K562 (cell line): Measurements from ENCODE around the gene NDUFB10. TPM values are rescaled to one million over a fixed set of nuclear protein-coding genes. Genes with fewer than 3 reads are reported as not detected.

Source experiments
- CEBPG ChIP-seq, 3 experiments: fragments of 200-800 bp in 1 of 3; sonication (Bioruptor generic) in 1 of 3; sonication (generic) in 1 of 3; formaldehyde crosslinking in 1 of 3; IDR thresholded peaks in 2 of 3; conservative IDR thresholded peaks in 1 of 3; 2 replicates each; pipeline versions ENCODE4 v1.6.1 to v1.8.0; 2016 to 2022; ENCODE audit warnings: missing compliant biosample characterization in 2 of 3, missing genetic modification characterization in 2 of 3, mild to moderate bottlenecking in 1 of 3, missing genetic modification reagents in 1 of 3
- EP400 ChIP-seq: fragments of 450-650 bp; IDR thresholded peaks from 2 replicates; pipeline ENCODE4 v1.6.1; 2017; ENCODE audit warnings: antibody characterized with exemption, mild to moderate bottlenecking, moderate library complexity
- EWSR1 ChIP-seq: fragments of 450-650 bp; IDR thresholded peaks from 2 replicates; pipeline ENCODE4 v1.6.1; 2018; ENCODE audit warnings: borderline replicate concordance, mild to moderate bottlenecking, low read depth, moderate library complexity; ENCODE audit not compliant: partially characterized antibody
- FOXM1 ChIP-seq, 2 experiments: fragments of 450-650 bp in 1 of 2; sonication (generic) in 1 of 2; formaldehyde crosslinking in 1 of 2; IDR thresholded peaks; 2 replicates each; pipeline versions ENCODE4 v1.6.1 to v1.9.0; 2017 to 2022; ENCODE audit warnings: low read depth in 2 of 2, mild to moderate bottlenecking in 2 of 2, missing genetic modification reagents in 1 of 2, moderate library complexity in 1 of 2
- HOXB6 ChIP-seq: fragments of 250-450 bp; sonication (Bioruptor Pico); IDR thresholded peaks from 2 replicates; pipeline ENCODE4 v1.5.1; 2022; ENCODE audit warnings: mild to moderate bottlenecking, borderline replicate concordance
- MAX ChIP-seq: sonication (generic); formaldehyde crosslinking; IDR thresholded peaks from 2 replicates; pipeline ENCODE4 v1.9.0; 2022; ENCODE audit warnings: mild to moderate bottlenecking, missing genetic modification reagents
- MBD2 ChIP-seq: sonication (generic); IDR thresholded peaks from 2 replicates; pipeline ENCODE4 v1.6.1; 2016; ENCODE audit warnings: low read depth, borderline replicate concordance
- NFXL1 ChIP-seq: fragments of 450-650 bp; formaldehyde crosslinking; IDR thresholded peaks from 2 replicates; pipeline ENCODE4 v1.4.0; 2021; ENCODE audit warnings: mild to moderate bottlenecking
- ZNF507 ChIP-seq: conservative IDR thresholded peaks from 2 replicates; pipeline ENCODE4 v1.6.1; 2017; ENCODE audit warnings: missing genetic modification characterization, missing compliant biosample characterization
- polyA plus RNA-seq, 8 experiments: library from polyadenylated mRNA; depleted of rRNA in 4 of 8; stranded (reverse) in 5 of 8; unstranded in 3 of 8; fragments of >200 nt; fragmentation: Nextera tagmentation in 2 of 8; fragmentation: Illumina TruSeq in 1 of 8; extraction: Ambion mirVana in 2 of 8; extraction: Trizol in 1 of 8; gene quantifications; 2 replicates each; pipeline versions ENCODE4 v1.2.1 to v1.2.3, GENCODE V29; 2011 to 2014; ENCODE audit warnings: inconsistent platforms in 1 of 8, missing spikeins in 1 of 8
- total RNA-seq, 7 experiments: library from RNA; depleted of rRNA in 6 of 7; stranded (reverse); fragments of >200 nt in 6 of 7; fragmentation: Illumina TruSeq in 2 of 7; extraction: Trizol in 2 of 7; gene quantifications; 2 replicates each; pipeline versions ENCODE4 v1.2.1 to v1.2.3, GENCODE V29; 2011 to 2021; ENCODE audit warnings: low replicate concordance in 1 of 7
- TF ChIP-seq, protein P1 (sequence below), 3 experiments: IDR thresholded peaks in 2 of 3; conservative IDR thresholded peaks in 1 of 3; 2 replicates each; pipeline ENCODE4 v1.5.1; 2011 to 2012; ENCODE audit warnings: low read length in 3 of 3, mild to moderate bottlenecking in 3 of 3, control low read depth in 2 of 3, improper control_type of control experiment in 1 of 3, inconsistent platforms in 1 of 3, low read depth in 1 of 3, mixed read lengths in 1 of 3, moderate library complexity in 1 of 3; ENCODE audit not compliant: insufficient read depth in 2 of 3
- TF ChIP-seq, protein P2 (sequence below), 2 experiments: IDR thresholded peaks; 2 replicates each; pipeline ENCODE4 v1.6.1; 2011; ENCODE audit warnings: borderline replicate concordance in 1 of 2, control low read depth in 1 of 2, low read depth in 1 of 2, low read length in 1 of 2, mild to moderate bottlenecking in 1 of 2, mixed read lengths in 1 of 2, moderate library complexity in 1 of 2; ENCODE audit not compliant: insufficient read depth in 1 of 2, insufficient read length in 1 of 2, poor library complexity in 1 of 2, severe bottlenecking in 1 of 2; ENCODE audit errors: extremely low read depth in 1 of 2
- TF ChIP-seq, protein P3 (sequence below): fragments of 450-650 bp; formaldehyde crosslinking; conservative IDR thresholded peaks from 2 replicates; pipeline ENCODE4 v1.4.0; 2022; ENCODE audit warnings: mild to moderate bottlenecking, missing genetic modification characterization
- TF ChIP-seq, protein P4 (sequence below), 3 experiments: fragments of 200-800 bp in 1 of 3; fragments of 250-450 bp in 1 of 3; fragments of 450-650 bp in 1 of 3; sonication (Bioruptor Pico) in 1 of 3; sonication (Bioruptor generic) in 1 of 3; formaldehyde crosslinking in 1 of 3; IDR thresholded peaks; 2 replicates each; pipeline versions ENCODE4 v1.6.1 to v1.8.0; 2016 to 2022; ENCODE audit warnings: mild to moderate bottlenecking in 2 of 3, missing genetic modification characterization in 2 of 3, missing compliant biosample characterization in 1 of 3, moderate library complexity in 1 of 3
- TF ChIP-seq, protein P5 (sequence below), 2 experiments: fragments of 450-650 bp in 1 of 2; sonication (generic) in 1 of 2; formaldehyde crosslinking; conservative IDR thresholded peaks; 2 replicates each; pipeline versions ENCODE4 v1.4.0 to v1.8.1; 2020 to 2022; ENCODE audit warnings: mild to moderate bottlenecking in 1 of 2, missing genetic modification reagents in 1 of 2

NDUFB10 gene
- total and polyA plus RNA-seq, 9 of the 15 experiments (the other 6 are each of a cell fraction or from before 2014, with no cell fraction given), result 69.3 to 527 (median 161) TPM

DNA sequence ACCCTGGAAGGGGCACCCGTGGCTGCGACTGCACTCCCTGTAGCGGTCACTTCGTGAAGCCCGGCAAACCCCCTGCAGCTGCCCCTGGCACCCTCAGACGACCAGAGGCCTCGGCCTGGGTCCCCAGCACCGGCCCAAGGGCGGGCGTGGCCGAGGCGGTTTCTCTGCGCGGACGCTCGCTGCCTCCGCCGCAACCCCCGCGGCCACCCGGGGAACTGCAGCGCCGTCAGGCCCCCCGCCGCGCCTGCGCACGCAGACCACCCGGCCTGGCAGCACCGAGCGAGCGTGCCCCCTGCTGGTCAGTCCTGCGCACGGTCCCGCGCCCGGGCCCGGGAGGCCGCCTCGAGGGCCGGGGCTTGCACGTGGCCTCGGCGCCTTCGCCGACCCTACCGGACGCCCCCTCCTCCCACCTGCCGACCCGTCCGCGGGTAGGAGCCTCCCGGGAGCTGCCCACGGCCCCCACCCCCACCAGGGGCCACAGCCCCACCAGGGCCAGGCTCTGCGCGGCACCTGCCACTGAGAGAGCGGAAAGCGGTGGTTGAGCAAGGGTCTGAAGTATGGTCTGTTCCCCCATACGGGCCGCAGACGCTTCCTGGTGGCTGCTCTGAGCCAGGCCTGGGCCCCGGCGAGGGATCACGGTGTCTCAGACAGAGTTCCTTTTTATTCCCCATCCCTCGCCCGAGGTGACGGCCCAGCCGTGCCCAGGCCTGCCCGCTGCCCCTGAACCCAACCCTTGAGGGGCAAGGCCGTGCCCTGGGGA is 29.6 kb upstream of the NDUFB10 start (continued):
- TF ChIP-seq, protein P1, sequence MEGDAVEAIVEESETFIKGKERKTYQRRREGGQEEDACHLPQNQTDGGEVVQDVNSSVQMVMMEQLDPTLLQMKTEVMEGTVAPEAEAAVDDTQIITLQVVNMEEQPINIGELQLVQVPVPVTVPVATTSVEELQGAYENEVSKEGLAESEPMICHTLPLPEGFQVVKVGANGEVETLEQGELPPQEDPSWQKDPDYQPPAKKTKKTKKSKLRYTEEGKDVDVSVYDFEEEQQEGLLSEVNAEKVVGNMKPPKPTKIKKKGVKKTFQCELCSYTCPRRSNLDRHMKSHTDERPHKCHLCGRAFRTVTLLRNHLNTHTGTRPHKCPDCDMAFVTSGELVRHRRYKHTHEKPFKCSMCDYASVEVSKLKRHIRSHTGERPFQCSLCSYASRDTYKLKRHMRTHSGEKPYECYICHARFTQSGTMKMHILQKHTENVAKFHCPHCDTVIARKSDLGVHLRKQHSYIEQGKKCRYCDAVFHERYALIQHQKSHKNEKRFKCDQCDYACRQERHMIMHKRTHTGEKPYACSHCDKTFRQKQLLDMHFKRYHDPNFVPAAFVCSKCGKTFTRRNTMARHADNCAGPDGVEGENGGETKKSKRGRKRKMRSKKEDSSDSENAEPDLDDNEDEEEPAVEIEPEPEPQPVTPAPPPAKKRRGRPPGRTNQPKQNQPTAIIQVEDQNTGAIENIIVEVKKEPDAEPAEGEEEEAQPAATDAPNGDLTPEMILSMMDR (IDR thresholded peaks at IDR 0.05 in 2 of 3, conservative IDR thresholded peaks at IDR 0.05 in 1 of 3; ENCODE audit: insufficient read depth in 2 of 3, low read depth in 1 of 3, low read length in 3 of 3), result peak; percentile 79 to 99 (median 98)
- TF ChIP-seq HOXB6 (CRISPR knock-in tag), result no peak
- TF ChIP-seq, protein P2, sequence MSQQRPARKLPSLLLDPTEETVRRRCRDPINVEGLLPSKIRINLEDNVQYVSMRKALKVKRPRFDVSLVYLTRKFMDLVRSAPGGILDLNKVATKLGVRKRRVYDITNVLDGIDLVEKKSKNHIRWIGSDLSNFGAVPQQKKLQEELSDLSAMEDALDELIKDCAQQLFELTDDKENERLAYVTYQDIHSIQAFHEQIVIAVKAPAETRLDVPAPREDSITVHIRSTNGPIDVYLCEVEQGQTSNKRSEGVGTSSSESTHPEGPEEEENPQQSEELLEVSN (IDR thresholded peaks at IDR 0.05; ENCODE audit: borderline replicate concordance in 1 of 2, extremely low read depth in 1 of 2, insufficient read depth in 1 of 2, insufficient read length in 1 of 2, low read depth in 1 of 2, low read length in 1 of 2, poor library complexity in 1 of 2, severe bottlenecking in 1 of 2), result peak; percentile 98 to 100
- peak; percentile 5; the same call in 1 of the 2 replicates for TF ChIP-seq MBD2
- TF ChIP-seq FOXM1 (IDR thresholded peaks at IDR 0.05; ENCODE audit: low read depth), result no peak
- TF ChIP-seq FOXM1 (CRISPR knock-in tag; IDR thresholded peaks at IDR 0.05; ENCODE audit: low read depth), result peak; percentile 88; the same call in 1 of the 2 replicates
- TF ChIP-seq EWSR1, result no peak
- TF ChIP-seq ZNF507, result no peak
- TF ChIP-seq NFXL1, result no peak
- TF ChIP-seq, protein P3, sequence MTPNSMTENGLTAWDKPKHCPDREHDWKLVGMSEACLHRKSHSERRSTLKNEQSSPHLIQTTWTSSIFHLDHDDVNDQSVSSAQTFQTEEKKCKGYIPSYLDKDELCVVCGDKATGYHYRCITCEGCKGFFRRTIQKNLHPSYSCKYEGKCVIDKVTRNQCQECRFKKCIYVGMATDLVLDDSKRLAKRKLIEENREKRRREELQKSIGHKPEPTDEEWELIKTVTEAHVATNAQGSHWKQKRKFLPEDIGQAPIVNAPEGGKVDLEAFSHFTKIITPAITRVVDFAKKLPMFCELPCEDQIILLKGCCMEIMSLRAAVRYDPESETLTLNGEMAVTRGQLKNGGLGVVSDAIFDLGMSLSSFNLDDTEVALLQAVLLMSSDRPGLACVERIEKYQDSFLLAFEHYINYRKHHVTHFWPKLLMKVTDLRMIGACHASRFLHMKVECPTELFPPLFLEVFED (CRISPR knock-in tag), result no peak
- TF ChIP-seq MAX (CRISPR knock-in tag), result peak; percentile 97
- TF ChIP-seq, protein P4, sequence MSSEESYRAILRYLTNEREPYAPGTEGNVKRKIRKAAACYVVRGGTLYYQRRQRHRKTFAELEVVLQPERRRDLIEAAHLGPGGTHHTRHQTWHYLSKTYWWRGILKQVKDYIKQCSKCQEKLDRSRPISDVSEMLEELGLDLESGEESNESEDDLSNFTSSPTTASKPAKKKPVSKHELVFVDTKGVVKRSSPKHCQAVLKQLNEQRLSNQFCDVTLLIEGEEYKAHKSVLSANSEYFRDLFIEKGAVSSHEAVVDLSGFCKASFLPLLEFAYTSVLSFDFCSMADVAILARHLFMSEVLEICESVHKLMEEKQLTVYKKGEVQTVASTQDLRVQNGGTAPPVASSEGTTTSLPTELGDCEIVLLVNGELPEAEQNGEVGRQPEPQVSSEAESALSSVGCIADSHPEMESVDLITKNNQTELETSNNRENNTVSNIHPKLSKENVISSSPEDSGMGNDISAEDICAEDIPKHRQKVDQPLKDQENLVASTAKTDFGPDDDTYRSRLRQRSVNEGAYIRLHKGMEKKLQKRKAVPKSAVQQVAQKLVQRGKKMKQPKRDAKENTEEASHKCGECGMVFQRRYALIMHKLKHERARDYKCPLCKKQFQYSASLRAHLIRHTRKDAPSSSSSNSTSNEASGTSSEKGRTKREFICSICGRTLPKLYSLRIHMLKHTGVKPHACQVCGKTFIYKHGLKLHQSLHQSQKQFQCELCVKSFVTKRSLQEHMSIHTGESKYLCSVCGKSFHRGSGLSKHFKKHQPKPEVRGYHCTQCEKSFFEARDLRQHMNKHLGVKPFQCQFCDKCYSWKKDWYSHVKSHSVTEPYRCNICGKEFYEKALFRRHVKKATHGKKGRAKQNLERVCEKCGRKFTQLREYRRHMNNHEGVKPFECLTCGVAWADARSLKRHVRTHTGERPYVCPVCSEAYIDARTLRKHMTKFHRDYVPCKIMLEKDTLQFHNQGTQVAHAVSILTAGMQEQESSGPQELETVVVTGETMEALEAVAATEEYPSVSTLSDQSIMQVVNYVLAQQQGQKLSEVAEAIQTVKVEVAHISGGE (CRISPR knock-in tag; IDR thresholded peaks at IDR 0.05), result peak in 1 of 3 experiments; percentile 75; a peak in 2 of 6 replicates
- peak; percentile 35; the same call in 1 of the 2 replicates for TF ChIP-seq EP400
- peak; percentile 54; the same call in 1 of the 2 replicates for TF ChIP-seq CEBPG (CRISPR knock-in tag; IDR thresholded peaks at IDR 0.05)
- TF ChIP-seq CEBPG (tag; conservative IDR thresholded peaks at IDR 0.05 in 1 of 2, IDR thresholded peaks at IDR 0.05 in 1 of 2), result no peak
- TF ChIP-seq, protein P5, sequence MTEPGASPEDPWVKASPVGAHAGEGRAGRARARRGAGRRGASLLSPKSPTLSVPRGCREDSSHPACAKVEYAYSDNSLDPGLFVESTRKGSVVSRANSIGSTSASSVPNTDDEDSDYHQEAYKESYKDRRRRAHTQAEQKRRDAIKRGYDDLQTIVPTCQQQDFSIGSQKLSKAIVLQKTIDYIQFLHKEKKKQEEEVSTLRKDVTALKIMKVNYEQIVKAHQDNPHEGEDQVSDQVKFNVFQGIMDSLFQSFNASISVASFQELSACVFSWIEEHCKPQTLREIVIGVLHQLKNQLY (CRISPR knock-in tag; conservative IDR thresholded peaks at IDR 0.05), result 0 out of 4 replicates have a peak, but pooled peaks of 1 of the 2 experiments have one; percentile 47
